GM18951 (cell line): ENCODE results near the gene CALHM3.

Experiments used
- POLR2A ChIP-seq: IDR thresholded peaks from 4 replicates; pipeline ENCODE4 v1.6.1; 2011; ENCODE audit warnings: mild to moderate bottlenecking; ENCODE audit not compliant: insufficient read length, insufficient read depth; ENCODE audit errors: extremely low read depth
- in situ Hi-C: fragments of 300-500 bp; cut with MboI; formaldehyde crosslinking; loops from one replicate; pipeline ENCODE4 v1.12.0; 2022; ENCODE audit warnings: low sequenced_read_pairs, mixed read lengths, inconsistent platforms; ENCODE audit not compliant: unreplicated experiment

Gene CALHM3

DNA sequence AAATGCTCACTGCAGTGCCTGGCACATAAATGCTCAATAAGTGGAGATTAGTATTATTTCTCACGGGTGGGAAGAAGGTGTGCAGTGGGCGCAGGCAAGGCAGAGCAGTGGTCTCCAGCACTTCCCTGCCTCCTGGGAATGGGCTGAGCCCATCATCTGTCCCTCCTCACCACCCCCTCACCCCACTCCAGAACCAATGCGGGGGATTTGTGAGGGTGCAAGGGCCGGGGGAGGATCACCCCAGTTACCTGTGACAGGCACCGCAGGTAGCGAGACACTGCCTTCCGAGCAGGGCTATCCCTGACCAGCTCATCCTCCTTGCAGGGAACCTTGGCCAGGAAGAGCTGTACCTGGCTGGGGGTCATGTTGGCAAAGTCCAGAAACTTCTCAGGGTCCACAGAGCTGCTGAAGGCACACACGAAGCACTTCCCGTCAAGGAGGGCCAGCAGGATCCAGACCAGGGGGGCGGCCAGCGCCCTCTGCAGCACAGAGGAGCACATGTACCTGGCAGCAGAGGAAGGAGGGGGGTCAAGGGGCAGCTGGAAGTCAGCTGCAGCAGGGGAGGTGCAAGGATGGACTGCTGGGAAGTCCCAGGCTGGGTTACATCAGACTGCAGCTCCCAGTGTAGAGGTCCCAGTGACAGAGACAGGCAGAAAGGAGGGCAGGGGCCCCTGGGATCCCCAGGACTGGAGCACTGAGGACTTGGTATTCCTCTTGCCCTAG, 2.8 kb downstream of the CALHM3 start:
- in situ Hi-C loops, result no loop called here
- TF ChIP-seq POLR2A, result no peak

DNA sequence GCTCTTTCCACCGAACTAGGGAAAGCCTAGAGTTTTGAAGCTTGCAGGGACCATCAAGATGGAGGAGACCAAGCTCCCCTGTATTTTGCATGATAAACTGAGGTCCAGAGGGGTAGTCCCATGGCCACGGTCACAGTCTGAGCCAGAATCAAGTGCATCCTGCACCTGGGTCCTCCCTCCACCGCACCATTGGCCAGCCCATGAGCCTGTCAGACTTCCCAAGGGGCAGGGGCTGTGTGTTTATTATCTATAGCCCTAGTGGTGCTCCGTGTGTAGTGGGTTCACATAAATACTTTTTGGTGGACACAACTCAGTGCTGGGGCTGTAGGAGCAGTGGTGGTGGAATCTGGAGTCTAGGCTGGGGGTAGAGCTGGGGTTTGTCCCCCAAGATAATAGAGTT, 3.6 kb downstream of the CALHM3 start:
- in situ Hi-C loops, result no loop called here
- TF ChIP-seq POLR2A, result no peak

DNA sequence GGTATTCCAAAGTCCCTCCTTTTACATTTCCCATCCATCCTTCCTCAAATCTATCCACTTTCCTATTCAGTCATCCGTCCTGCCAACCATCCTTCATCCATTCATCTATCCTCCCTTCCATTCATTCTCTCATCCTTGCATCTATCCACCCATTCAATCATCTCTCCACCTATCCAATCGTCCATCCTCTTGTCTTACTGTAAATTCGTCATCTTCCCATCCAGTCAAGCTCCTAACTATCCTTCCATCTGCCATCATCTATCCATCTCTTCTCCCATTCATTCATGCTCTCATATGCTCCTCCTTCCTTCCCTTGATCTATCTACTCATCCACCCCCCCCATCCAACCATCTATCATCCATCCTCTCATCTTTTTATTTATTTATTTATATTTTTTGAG, 5.0 kb downstream of the CALHM3 start:
- TF ChIP-seq POLR2A, result no peak
- in situ Hi-C loops, result no loop called here

DNA sequence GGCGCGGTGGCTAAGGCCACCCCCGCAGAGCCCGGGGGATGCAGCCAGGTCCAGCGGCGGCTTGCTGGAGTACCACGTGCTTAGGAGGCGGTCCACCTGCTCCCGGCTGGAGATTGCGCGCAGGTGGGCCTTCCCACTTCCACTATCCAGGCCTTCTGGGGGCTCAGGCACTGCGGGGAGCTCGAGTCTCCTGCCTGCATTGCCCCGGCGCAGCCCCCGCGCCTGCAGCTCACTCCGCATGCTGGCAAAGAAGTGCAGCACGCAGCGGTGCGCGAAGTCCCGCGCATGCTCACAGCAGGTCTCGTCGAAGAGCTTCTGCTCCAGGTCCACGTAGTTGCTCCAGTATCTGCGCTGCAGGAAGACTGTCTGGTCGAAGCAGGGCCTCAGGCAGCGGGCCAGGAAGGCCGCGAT, 5.8 kb downstream of the CALHM3 start:
- TF ChIP-seq POLR2A, result no peak
- in situ Hi-C loops, result no loop called here

DNA sequence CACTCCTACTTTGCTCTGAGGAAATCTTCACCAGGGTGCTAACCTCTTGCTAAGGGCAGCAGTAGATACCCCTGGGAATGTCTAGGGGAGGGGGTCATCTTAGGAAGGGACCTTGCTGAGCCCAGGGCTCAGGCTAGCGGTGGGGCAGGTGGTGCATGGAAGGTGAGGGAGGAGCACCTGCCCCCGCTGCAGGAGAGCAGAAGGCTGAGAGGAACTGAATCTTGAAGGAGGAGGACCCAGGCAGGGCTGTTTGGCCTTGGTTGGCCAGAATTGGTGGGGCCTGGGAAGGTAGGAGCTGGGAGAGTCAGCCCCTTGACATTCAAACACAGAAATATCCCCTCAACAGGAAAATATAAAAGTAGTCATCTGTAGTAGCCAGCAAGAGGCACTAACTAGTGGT, 7.0 kb downstream of the CALHM3 start:
- TF ChIP-seq POLR2A, result peak; percentile 58
- in situ Hi-C loops, result no loop called here

DNA sequence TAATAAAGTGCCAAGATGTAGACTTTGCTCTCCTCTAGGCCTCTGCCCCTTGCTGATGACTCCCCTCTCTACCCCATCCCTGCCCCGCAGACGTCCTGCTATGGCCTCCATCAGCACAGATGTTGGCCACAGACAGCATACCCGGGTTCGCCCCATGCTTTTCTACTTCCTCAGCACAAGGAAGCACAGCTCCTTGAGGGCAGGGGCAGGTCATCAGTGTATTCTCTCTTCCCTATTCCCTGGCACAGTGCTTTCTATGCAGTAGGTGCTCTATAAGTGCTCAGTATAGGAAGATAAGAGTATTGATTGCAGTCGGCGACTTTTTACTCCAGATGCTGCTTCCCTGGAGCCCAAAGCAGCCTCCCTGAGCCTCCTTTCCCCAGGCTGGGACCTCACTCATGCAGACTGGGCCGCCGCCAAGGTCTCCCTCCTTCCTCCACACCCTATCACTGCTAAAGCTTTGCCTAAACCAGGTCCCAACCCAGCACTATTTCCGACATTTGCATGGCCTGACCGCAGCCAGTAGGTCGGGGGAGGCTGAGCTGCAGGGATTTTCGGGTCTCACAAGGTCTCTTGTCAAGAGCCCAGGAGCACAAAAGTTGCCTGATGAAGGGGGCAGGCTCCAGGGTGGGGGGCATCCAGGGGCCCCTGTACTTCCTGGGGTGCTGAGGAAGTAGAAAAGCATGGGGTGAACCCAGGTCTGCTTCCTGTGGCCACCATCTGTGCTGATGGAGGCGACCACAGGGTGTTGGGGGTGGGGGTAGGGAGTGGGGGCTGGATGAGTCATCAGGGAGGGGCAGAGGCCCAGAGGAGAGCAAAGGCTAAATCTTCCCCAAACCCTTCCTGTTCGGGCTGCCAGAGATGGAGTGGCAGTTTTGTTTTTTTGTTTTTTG, 8.0 kb downstream of the CALHM3 start:
- TF ChIP-seq POLR2A, result peak; percentile 44
- in situ Hi-C loops, result no loop called here

DNA sequence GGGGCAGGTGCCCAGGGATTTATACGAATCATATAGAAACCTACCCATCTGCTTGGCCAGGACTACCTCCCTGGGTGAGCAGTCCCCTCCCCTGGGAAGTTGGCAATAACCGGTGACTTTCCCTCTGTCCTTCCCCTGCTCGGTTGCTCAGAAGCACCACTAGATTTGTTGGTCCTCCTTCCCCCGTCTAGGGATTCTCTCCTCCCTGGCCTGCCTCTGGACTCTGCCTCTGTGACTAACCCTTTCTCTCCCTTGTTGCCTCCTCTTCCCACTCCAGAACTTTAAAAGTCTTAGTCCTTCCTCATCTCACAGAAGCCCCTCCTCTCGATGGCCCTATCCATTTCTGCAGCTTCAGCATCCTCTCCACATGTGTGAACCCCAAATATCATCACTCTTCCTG, 9.8 kb downstream of the CALHM3 start:
- in situ Hi-C loops, result no loop called here
- TF ChIP-seq POLR2A, result no peak

DNA sequence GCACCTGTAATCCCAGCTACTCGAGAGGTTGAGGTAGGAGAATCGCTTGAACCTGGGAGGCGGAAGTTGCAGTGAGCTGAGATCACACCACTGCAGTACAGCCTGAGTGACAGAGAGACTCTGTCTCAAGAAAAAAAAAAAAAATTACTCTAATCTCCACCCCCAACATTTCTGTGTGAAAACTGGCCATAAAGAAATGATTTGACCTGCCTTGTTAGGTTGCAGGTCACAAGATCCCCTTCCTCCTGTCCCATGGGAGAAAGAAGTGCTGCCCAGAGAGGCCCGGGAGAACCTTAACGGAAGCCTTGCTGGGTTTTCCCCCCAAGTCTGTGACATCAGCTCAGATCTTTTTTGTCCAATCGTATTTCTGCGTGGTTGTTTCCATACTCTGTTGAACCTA, 11.6 kb downstream of the CALHM3 start:
- in situ Hi-C loops, result no loop called here
- no peak for TF ChIP-seq POLR2A

DNA sequence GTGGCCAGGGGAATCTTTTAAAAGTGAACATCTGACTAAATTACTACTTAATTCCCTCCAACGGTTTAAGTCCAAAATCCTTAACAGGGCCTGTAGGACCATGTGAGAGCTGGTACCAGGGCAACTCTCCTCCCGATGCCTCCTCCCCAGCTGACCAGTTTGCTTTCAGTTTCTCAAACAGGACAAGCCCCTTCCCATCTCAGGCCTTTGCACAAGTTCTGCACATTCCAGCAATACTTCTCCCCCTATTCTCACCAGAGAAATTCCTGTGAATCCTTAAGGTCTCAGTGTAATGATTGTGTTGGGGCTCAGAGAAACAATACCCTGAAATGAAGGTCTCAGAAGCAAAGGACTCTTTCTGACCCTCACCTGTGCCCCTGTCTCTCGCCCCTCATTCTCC, 12.3 kb downstream of the CALHM3 start:
- TF ChIP-seq POLR2A, result no peak
- in situ Hi-C loops, result no loop called here

DNA sequence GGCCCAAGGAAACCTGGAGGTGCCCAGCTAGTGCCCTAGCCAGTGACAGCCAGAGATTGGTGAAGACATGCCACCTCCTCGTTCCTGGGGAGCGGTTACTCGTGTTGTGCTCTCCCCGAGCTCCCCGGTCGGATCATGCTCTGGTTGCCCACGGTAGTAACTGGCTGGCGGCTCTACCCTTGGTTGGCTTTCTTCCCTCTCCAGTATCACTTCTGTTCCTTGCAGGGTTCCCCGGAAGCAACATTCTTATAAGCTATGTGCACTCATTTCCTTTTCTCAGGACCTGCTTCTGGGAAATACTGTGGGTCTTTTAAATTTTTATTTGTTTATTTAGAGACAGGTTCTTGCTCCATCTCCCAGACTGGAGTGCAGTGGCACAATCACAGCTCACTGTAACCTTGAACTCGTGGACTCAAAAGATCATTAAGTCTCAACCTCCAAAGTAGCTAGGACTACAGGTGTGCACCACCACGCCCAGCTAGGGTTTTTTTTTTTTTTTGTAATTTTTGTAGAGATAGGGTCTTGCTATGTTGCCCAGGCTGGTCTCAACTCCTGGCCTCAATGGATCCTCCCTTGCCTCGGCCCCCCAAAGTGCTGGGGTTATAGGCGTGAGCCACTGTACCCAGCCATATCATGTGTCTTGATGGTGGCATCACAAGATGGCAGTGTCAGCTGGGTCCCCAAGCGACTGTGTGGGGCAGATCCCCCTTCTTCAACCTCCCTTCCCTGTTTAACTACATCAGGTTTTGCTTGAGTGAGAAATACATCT, 13.4 kb downstream of the CALHM3 start:
- no peak for TF ChIP-seq POLR2A
- in situ Hi-C loops, result no loop called here

DNA sequence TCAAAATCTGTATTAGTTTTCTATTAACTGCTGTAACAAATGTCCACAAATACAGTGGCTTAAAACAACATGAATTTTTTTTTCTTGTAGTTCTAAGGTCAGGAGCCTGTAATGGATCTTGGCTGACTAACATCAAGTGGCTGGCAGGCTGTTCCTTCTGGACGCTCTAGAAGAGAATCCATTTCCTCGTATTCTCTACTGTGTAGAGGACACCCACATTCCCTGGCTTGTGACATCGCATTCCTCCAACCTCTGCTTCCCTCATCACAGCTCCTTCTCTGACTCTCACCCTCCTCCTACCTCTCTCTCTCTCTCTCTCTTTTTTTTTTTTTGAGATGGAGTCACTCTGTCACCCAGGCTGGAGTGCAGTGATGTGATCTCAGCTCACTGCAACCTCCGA, 15.5 kb downstream of the CALHM3 start:
- in situ Hi-C loops, result no loop called here
- no peak for TF ChIP-seq POLR2A

DNA sequence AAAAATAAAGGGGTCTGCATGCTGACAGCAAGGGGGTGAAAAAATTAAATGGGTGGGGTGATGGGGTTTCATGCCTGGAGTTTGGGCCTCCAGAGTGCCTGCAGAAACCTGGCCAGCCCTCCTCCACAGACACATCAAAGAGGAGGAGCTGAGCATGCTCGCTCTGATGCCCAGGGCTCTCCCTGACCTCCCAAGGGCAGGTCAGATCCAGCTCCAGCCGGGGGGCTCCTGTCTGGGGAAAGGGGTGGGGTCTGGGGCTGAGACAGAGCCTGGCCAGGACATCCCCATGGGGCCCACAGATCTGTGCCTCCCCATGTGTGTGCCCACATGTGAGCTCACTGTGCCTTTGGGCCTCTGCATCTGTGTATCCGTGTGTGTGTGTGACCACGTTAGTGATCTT, 19.4 kb downstream of the CALHM3 start:
- TF ChIP-seq POLR2A, result no peak
- in situ Hi-C loops, result no loop called here

DNA sequence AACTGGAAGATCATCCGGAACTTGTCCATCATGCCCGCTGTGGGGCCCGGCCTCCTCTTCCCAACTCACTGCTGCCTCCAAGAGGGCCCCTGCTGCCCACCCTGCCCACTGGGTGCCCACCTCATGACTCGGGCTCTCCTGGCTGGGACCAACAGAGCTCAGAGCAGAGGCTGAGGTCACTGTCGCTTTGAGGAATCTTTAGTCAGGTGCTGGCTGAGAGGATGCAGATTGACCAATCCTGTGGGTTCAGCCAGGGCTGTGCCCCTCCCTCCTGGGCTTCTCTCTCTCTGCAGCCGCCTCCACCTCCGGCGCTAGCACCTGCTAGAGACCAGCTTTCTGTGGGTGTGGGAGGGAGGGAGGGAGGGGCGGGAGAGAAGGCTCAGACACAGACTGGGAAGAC, 20.3 kb downstream of the CALHM3 start, which contains the start of gene CALHM1:
Gene CALHM1, minus strand, starts transcription at position 181 of the 400 bp plus-strand sequence. Its CDS starts 149 bp downstream, at position 32.
- TF ChIP-seq POLR2A, result no peak
- in situ Hi-C loops, result no loop called here
